Smooth muscle cell of the umbilical artery (primary cell): ENCODE data around the gene CCDC152. TPM values are rescaled to one million over a fixed set of nuclear protein-coding genes. Genes with fewer than 3 reads are reported as not detected.

Source experiments
- total RNA-seq: library from RNA; depleted of rRNA; stranded (reverse); fragments of >200 nt; gene quantifications from 2 replicates; pipeline ENCODE4 v1.2.3, GENCODE V29; 2014

Gene CCDC152, protein sequence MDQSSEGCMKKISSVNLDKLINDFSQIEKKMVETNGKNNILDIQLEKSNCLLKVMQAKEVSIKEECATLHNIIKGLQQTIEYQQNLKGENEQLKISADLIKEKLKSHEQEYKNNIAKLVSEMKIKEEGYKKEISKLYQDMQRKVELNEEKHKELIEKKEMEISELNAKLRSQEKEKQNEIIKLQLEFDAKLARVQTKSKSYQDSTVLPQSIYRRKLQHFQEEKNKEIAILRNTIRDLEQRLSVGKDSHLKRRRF
- 0.30 and 1.6 TPM in 2 replicates for total RNA-seq

GRCh38 chr5:42756606-42757601 lies at the start of gene CCDC152:
TSS of gene CCDC152 (plus strand) at chr5:42756818. CDS start at chr5:42759122, 2,304 bp downstream.

GRCh38 chr5:42811591-42812446 lies 55.2 kb downstream of the CCDC152 start, which contains the start of gene SELENOP:
TSS of gene SELENOP (minus strand) at chr5:42811892. CDS start at chr5:42808353, 3,539 bp downstream.

Other genes with a start within 250 kb of the CCDC152 start
- gene SELENOP, start 55.1 kb downstream of the CCDC152 start, total RNA-seq: 0.32 and 1.8 TPM in 2 replicates